ENCODE results near the gene E2F2.

The E2F2 gene

GRCh38 chr1:23484253-23485001 is 46.6 kb downstream of the E2F2 start (continued):
- TF ChIP-seq ZSCAN5A (tag by site-specific recombination; IDR thresholded peaks at IDR 0.05) (no peak), REST (tag by site-specific recombination; IDR thresholded peaks at IDR 0.05) (no peak), FEZF1 (tag by site-specific recombination; IDR thresholded peaks at IDR 0.05) (no peak), ZNF311 (tag by site-specific recombination; IDR thresholded peaks at IDR 0.05; ENCODE audit: borderline replicate concordance) (no peak), ZNF398 (tag by site-specific recombination; IDR thresholded peaks at IDR 0.05) (peak; percentile 66), KLF9 (tag by site-specific recombination; IDR thresholded peaks at IDR 0.05; ENCODE audit: low read depth) (peak; percentile 87), ZNF221 (tag by site-specific recombination; IDR thresholded peaks at IDR 0.05; ENCODE audit: borderline replicate concordance) (no peak), ZFHX2 (tag by site-specific recombination; conservative IDR thresholded peaks at IDR 0.05) (peak; percentile 35; the same call in 1 of the 2 replicates), KLF10 (tag by site-specific recombination; IDR thresholded peaks at IDR 0.05) (peak; percentile 24; the same call in 1 of the 2 replicates), ZSCAN16 (tag by site-specific recombination; IDR thresholded peaks at IDR 0.05) (no peak), ZNF747 (tag by site-specific recombination; IDR thresholded peaks at IDR 0.05) (no peak), ZFP37 (tag by site-specific recombination; IDR thresholded peaks at IDR 0.05) (no peak), OSR2 (tag by site-specific recombination; IDR thresholded peaks at IDR 0.05) (no peak), GLIS1 (tag by site-specific recombination; IDR thresholded peaks at IDR 0.05) (peak; percentile 42), ZBTB8A (tag by site-specific recombination; IDR thresholded peaks at IDR 0.05) (peak; percentile 7; the same call in 1 of the 2 replicates), ZNF23 (tag by site-specific recombination; IDR thresholded peaks at IDR 0.05; ENCODE audit: borderline replicate concordance) (no peak), ZEB2 (tag by site-specific recombination; IDR thresholded peaks at IDR 0.05) (peak; percentile 28; the same call in 1 of the 2 replicates), ZNF658 (tag by site-specific recombination; IDR thresholded peaks at IDR 0.05) (no peak), ZNF629 (tag by site-specific recombination; IDR thresholded peaks at IDR 0.05) (0 out of 2 replicates have a peak, but pooled peaks have one; percentile 25), ZNF223 (tag by site-specific recombination; IDR thresholded peaks at IDR 0.05) (no peak), GLIS2 (tag by site-specific recombination; IDR thresholded peaks at IDR 0.05) (peak; percentile 82), ZNF239 (tag by site-specific recombination; IDR thresholded peaks at IDR 0.05) (no peak), ZNF341 (tag by site-specific recombination; IDR thresholded peaks at IDR 0.05; ENCODE audit: low read depth) (peak; percentile 99)
- TF ChIP-seq, protein P1, sequence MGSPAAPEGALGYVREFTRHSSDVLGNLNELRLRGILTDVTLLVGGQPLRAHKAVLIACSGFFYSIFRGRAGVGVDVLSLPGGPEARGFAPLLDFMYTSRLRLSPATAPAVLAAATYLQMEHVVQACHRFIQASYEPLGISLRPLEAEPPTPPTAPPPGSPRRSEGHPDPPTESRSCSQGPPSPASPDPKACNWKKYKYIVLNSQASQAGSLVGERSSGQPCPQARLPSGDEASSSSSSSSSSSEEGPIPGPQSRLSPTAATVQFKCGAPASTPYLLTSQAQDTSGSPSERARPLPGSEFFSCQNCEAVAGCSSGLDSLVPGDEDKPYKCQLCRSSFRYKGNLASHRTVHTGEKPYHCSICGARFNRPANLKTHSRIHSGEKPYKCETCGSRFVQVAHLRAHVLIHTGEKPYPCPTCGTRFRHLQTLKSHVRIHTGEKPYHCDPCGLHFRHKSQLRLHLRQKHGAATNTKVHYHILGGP (tag by site-specific recombination; IDR thresholded peaks at IDR 0.05), result no peak
- TF ChIP-seq, protein P2, sequence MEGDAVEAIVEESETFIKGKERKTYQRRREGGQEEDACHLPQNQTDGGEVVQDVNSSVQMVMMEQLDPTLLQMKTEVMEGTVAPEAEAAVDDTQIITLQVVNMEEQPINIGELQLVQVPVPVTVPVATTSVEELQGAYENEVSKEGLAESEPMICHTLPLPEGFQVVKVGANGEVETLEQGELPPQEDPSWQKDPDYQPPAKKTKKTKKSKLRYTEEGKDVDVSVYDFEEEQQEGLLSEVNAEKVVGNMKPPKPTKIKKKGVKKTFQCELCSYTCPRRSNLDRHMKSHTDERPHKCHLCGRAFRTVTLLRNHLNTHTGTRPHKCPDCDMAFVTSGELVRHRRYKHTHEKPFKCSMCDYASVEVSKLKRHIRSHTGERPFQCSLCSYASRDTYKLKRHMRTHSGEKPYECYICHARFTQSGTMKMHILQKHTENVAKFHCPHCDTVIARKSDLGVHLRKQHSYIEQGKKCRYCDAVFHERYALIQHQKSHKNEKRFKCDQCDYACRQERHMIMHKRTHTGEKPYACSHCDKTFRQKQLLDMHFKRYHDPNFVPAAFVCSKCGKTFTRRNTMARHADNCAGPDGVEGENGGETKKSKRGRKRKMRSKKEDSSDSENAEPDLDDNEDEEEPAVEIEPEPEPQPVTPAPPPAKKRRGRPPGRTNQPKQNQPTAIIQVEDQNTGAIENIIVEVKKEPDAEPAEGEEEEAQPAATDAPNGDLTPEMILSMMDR (tag by site-specific recombination; IDR thresholded peaks at IDR 0.05), result no peak
- TF ChIP-seq, protein P3, sequence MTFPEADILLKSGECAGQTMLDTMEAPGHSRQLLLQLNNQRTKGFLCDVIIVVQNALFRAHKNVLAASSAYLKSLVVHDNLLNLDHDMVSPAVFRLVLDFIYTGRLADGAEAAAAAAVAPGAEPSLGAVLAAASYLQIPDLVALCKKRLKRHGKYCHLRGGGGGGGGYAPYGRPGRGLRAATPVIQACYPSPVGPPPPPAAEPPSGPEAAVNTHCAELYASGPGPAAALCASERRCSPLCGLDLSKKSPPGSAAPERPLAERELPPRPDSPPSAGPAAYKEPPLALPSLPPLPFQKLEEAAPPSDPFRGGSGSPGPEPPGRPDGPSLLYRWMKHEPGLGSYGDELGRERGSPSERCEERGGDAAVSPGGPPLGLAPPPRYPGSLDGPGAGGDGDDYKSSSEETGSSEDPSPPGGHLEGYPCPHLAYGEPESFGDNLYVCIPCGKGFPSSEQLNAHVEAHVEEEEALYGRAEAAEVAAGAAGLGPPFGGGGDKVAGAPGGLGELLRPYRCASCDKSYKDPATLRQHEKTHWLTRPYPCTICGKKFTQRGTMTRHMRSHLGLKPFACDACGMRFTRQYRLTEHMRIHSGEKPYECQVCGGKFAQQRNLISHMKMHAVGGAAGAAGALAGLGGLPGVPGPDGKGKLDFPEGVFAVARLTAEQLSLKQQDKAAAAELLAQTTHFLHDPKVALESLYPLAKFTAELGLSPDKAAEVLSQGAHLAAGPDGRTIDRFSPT (tag by site-specific recombination; IDR thresholded peaks at IDR 0.05), result peak; percentile 68; the same call in 1 of the 2 replicates
